Kidney epithelial cell (primary cell): ENCODE measurements around the gene CRYAB. TPM values are rescaled to one million over a fixed set of nuclear protein-coding genes. Genes with fewer than 3 reads are reported as not detected.

Experiments
- total RNA-seq: library from RNA; depleted of rRNA; stranded (reverse); fragments of >200 nt; gene quantifications from 2 replicates; pipeline ENCODE4 v1.2.3, GENCODE V29; 2015

Gene CRYAB
- total RNA-seq, 1 donor from 2014 or later = 23.9 TPM

Other genes starting within 250 kb of the CRYAB start
- gene PPP2R1B, start 145.4 kb downstream of the CRYAB start, total RNA-seq = 27.9 and 34.5 TPM in 2 replicates
- 33.8 and 43.7 TPM in 2 replicates for gene ALG9, start 40.2 kb downstream of the CRYAB start, total RNA-seq
- 2.7 and 3.7 TPM in 2 replicates for gene FDXACB1, start 32.6 kb downstream of the CRYAB start, total RNA-seq
- gene CFAP68, start 32.2 kb downstream of the CRYAB start, total RNA-seq = 16.8 and 24.8 TPM in 2 replicates
- 0.21 and 0.62 TPM in 2 replicates for gene HSPB2, start 964 bp upstream of the CRYAB start, total RNA-seq
- 3.1 and 5.0 TPM in 2 replicates for gene C11orf52, start 7.1 kb upstream of the CRYAB start, total RNA-seq
- 13.2 and 14.4 TPM in 2 replicates for gene DIXDC1, start 25.6 kb upstream of the CRYAB start, total RNA-seq
- 33.4 and 42.1 TPM in 2 replicates for gene DLAT, start 113.6 kb upstream of the CRYAB start, total RNA-seq
- 0.92 and 1.4 TPM in 2 replicates for gene PIH1D2, start 162.2 kb upstream of the CRYAB start, total RNA-seq
- 17.0 and 21.7 TPM in 2 replicates for gene NKAPD1, start 162.5 kb upstream of the CRYAB start, total RNA-seq
- gene TIMM8B, start 175.0 kb upstream of the CRYAB start, total RNA-seq = 24.8 and 42.3 TPM in 2 replicates
- gene SDHD, start 175.1 kb upstream of the CRYAB start, total RNA-seq = 67.8 and 69.7 TPM in 2 replicates